Right renal cortex interstitium (tissue), 3 donors: Measurements from ENCODE around the gene SPPL2B. TPM values are rescaled to one million over a fixed set of nuclear protein-coding genes. Genes with fewer than 3 reads are reported as not detected.

Experiments
- polyA plus RNA-seq, 3 donors: library from polyadenylated mRNA; unstranded; fragments of 120-200 nt; gene quantifications; one replicate each; pipeline ENCODE4 v1.2.1, GENCODE V29; 2013; ENCODE audit not compliant: insufficient read length in 3 of 3

SPPL2B gene
- polyA plus RNA-seq, 3 donors: 44.3 to 52.4 (median 44.8) TPM

Other genes starting within 250 kb of the SPPL2B start
- gene MOB3A, start 232.4 kb upstream of the SPPL2B start, polyA plus RNA-seq: 10 to 100 TPM; 19.5 to 21.8 (median 19.9) TPM
- 1 to 10 TPM; 3.6 to 6.1 (median 5.7) TPM for gene IZUMO4, start 231.8 kb upstream of the SPPL2B start, polyA plus RNA-seq
- gene AP3D1, start 177.1 kb upstream of the SPPL2B start, polyA plus RNA-seq: 100 to 1,000 TPM in 1 of 3 donors, 10 to 100 TPM in 2; 92.8 to 106 (median 98.8) TPM
- gene DOT1L, start 164.8 kb upstream of the SPPL2B start, polyA plus RNA-seq: 10 to 100 TPM; 20.5 to 23.9 (median 20.9) TPM
- 10 to 100 TPM; 54.3 to 65.0 (median 58.7) TPM for gene PLEKHJ1, start 92.4 kb upstream of the SPPL2B start, polyA plus RNA-seq
- 10 to 100 TPM; 48.8 to 58.2 (median 54.6) TPM for gene SF3A2, start 91.9 kb upstream of the SPPL2B start, polyA plus RNA-seq
- gene AMH, start 79.4 kb upstream of the SPPL2B start, polyA plus RNA-seq: 1 to 10 TPM; 1.1 to 1.2 (median 1.1) TPM
- gene JSRP1, start 72.3 kb upstream of the SPPL2B start, polyA plus RNA-seq: under 1 TPM; 0.35 to 0.47 (median 0.45) TPM
- gene PEAK3, start 46.5 kb upstream of the SPPL2B start, polyA plus RNA-seq: under 1 TPM; 0.04 to 0.08 (median 0.04) TPM
- gene LINGO3, start 20.5 kb upstream of the SPPL2B start, polyA plus RNA-seq: under 1 TPM in 1 of 3 donors, not detected in 2; 0.06 TPM
- gene LSM7, start 98 bp upstream of the SPPL2B start, polyA plus RNA-seq: 10 to 100 TPM; 74.8 to 92.3 (median 86.9) TPM
- gene TMPRSS9, start 31.6 kb downstream of the SPPL2B start, polyA plus RNA-seq: under 1 TPM; 0.21 to 0.27 (median 0.25) TPM
- 10 to 100 TPM; 55.2 to 73.1 (median 56.7) TPM for gene TIMM13, start 98.9 kb downstream of the SPPL2B start, polyA plus RNA-seq
- gene LMNB2, start 128.3 kb downstream of the SPPL2B start, polyA plus RNA-seq: 10 to 100 TPM; 53.7 to 59.7 (median 58.7) TPM
- 10 to 100 TPM; 10.4 to 13.0 (median 12.2) TPM for gene GADD45B, start 147.4 kb downstream of the SPPL2B start, polyA plus RNA-seq